ENCODE data around the gene CFAP52.

DNA sequence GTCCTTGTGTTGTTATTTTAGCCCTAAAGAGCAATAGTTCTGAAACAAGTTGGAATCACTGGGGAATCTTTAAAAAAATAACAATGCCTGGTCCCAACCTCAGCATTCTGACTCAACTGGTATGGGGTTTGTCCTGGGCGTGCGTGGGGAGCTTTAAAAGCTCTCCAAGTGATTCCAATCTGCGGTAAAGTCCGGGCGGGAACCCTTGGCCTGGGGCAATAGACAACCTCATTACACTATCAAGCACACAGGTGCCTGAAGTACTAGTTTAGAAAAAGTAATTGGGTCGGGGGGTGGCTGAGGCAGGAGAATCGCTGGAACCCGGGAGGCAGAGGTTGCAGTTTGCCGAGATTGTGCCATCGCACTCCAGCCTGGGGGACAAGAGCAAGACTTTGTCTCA, 5.2 kb upstream of the CFAP52 start:
- TF ChIP-seq CTCF (conservative IDR thresholded peaks at IDR 0.05) (no peak), ZFX (IDR thresholded peaks at IDR 0.05) (no peak)

Measured in C4-2B (cell line).